ENCODE results near the gene DPYD.

DPYD gene

GRCh38 chr1:97806326-97806725 lies 114.5 kb downstream of the DPYD start:
- H3K4me1 ChIP-seq (ENCODE audit: insufficient read depth, insufficient read length): no peaks in the 10 kb centered on the region
- no peak for DNase-seq (ENCODE audit: low read depth, low spot score)
- H3K27me3 ChIP-seq (ENCODE audit: insufficient read depth, insufficient read length): no peaks in the 10 kb centered on the region
- no peak overlapping the region for H3K9ac ChIP-seq (ENCODE audit: insufficient read length, low read depth)
- H3K4me3 ChIP-seq (ENCODE audit: insufficient read length, low read depth): no peak overlapping the region
- no peak for TF ChIP-seq SUZ12 (IDR thresholded peaks at IDR 0.05; ENCODE audit: extremely low read depth, insufficient read depth, insufficient read length)
- no peak for TF ChIP-seq YY1 (IDR thresholded peaks at IDR 0.05; ENCODE audit: insufficient read depth, insufficient read length)
- no peak for TF ChIP-seq ZNF274 (IDR thresholded peaks at IDR 0.05; ENCODE audit: low read depth, low read length)
- no peaks in the 10 kb centered on the region for H3K9me3 ChIP-seq (ENCODE audit: insufficient read depth, low read length)
- no peaks in the 10 kb centered on the region for H3K36me3 ChIP-seq (ENCODE audit: insufficient read depth, insufficient read length, low read length)

GRCh38 chr1:97805093-97805492 lies 115.7 kb downstream of the DPYD start:
- Histone ChIP-seq H3K36me3 (ENCODE audit: insufficient read depth, insufficient read length, low read length) (no peaks in the 10 kb centered on the region), H3K9ac (ENCODE audit: insufficient read length, low read depth) (no peak overlapping the region), H3K4me1 (ENCODE audit: insufficient read depth, insufficient read length) (no peaks in the 10 kb centered on the region), H3K4me3 (ENCODE audit: insufficient read length, low read depth) (no peak overlapping the region), H3K9me3 (ENCODE audit: insufficient read depth, low read length) (no peaks in the 10 kb centered on the region), H3K27me3 (ENCODE audit: insufficient read depth, insufficient read length) (no peaks in the 10 kb centered on the region)
- no peak for TF ChIP-seq SUZ12 (IDR thresholded peaks at IDR 0.05; ENCODE audit: extremely low read depth, insufficient read depth, insufficient read length)
- TF ChIP-seq YY1 (IDR thresholded peaks at IDR 0.05; ENCODE audit: insufficient read depth, insufficient read length): no peak
- no peak for TF ChIP-seq ZNF274 (IDR thresholded peaks at IDR 0.05; ENCODE audit: low read depth, low read length)
- no peak for DNase-seq (ENCODE audit: low read depth, low spot score)

GRCh38 chr1:97803026-97803425 lies 117.8 kb downstream of the DPYD start:
- H3K4me3 ChIP-seq (ENCODE audit: insufficient read length, low read depth): no peak overlapping the region
- no peaks in the 10 kb centered on the region for H3K36me3 ChIP-seq (ENCODE audit: insufficient read depth, insufficient read length, low read length)
- no peaks in the 10 kb centered on the region for H3K27me3 ChIP-seq (ENCODE audit: insufficient read depth, insufficient read length)
- DNase-seq (ENCODE audit: low read depth, low spot score): no peak
- H3K9me3 ChIP-seq (ENCODE audit: insufficient read depth, low read length): no peaks in the 10 kb centered on the region
- TF ChIP-seq SUZ12 (IDR thresholded peaks at IDR 0.05; ENCODE audit: extremely low read depth, insufficient read depth, insufficient read length): no peak
- TF ChIP-seq ZNF274 (IDR thresholded peaks at IDR 0.05; ENCODE audit: low read depth, low read length): no peak
- no peak for TF ChIP-seq YY1 (IDR thresholded peaks at IDR 0.05; ENCODE audit: insufficient read depth, insufficient read length)
- no peak overlapping the region for H3K9ac ChIP-seq (ENCODE audit: insufficient read length, low read depth)
- no peaks in the 10 kb centered on the region for H3K4me1 ChIP-seq (ENCODE audit: insufficient read depth, insufficient read length)

- TF ChIP-seq YY1 (IDR thresholded peaks at IDR 0.05; ENCODE audit: insufficient read depth, insufficient read length) (no peak), SUZ12 (IDR thresholded peaks at IDR 0.05; ENCODE audit: extremely low read depth, insufficient read depth, insufficient read length) (no peak), ZNF274 (IDR thresholded peaks at IDR 0.05; ENCODE audit: low read depth, low read length) (no peak)
- H3K4me3 ChIP-seq (ENCODE audit: insufficient read length, low read depth): no peak overlapping the region
- DNase-seq (ENCODE audit: low read depth, low spot score): no peak
These were observed 118.8 kb downstream of the DPYD start for GRCh38 chr1:97802011-97802410.

GRCh38 chr1:97797403-97798183 lies 123.2 kb downstream of the DPYD start:
- Histone ChIP-seq H3K9ac (ENCODE audit: insufficient read length, low read depth) (no peak overlapping the region), H3K4me1 (ENCODE audit: insufficient read depth, insufficient read length) (no peaks in the 10 kb centered on the region), H3K9me3 (ENCODE audit: insufficient read depth, low read length) (no peaks in the 10 kb centered on the region), H3K36me3 (ENCODE audit: insufficient read depth, insufficient read length, low read length) (no peaks in the 10 kb centered on the region), H3K27me3 (ENCODE audit: insufficient read depth, insufficient read length) (no peaks in the 10 kb centered on the region), H3K4me3 (ENCODE audit: insufficient read length, low read depth) (no peak overlapping the region)
- no peak for TF ChIP-seq YY1 (IDR thresholded peaks at IDR 0.05; ENCODE audit: insufficient read depth, insufficient read length)
- TF ChIP-seq SUZ12 (IDR thresholded peaks at IDR 0.05; ENCODE audit: extremely low read depth, insufficient read depth, insufficient read length): no peak
- no peak for TF ChIP-seq ZNF274 (IDR thresholded peaks at IDR 0.05; ENCODE audit: low read depth, low read length)
- DNase-seq (ENCODE audit: low read depth, low spot score): no peak

More at GRCh38 chr1:97802011-97802410, 118.8 kb downstream of the DPYD start:
- Histone ChIP-seq H3K36me3 (ENCODE audit: insufficient read depth, insufficient read length, low read length) (no peaks in the 10 kb centered on the region), H3K4me1 (ENCODE audit: insufficient read depth, insufficient read length) (no peaks in the 10 kb centered on the region), H3K27me3 (ENCODE audit: insufficient read depth, insufficient read length) (no peaks in the 10 kb centered on the region), H3K9ac (ENCODE audit: insufficient read length, low read depth) (no peak overlapping the region), H3K9me3 (ENCODE audit: insufficient read depth, low read length) (no peaks in the 10 kb centered on the region)

GRCh38 chr1:97796711-97797110 lies 124.1 kb downstream of the DPYD start:
- no peaks in the 10 kb centered on the region for H3K9me3 ChIP-seq (ENCODE audit: insufficient read depth, low read length)
- H3K4me1 ChIP-seq (ENCODE audit: insufficient read depth, insufficient read length): no peaks in the 10 kb centered on the region
- no peak for TF ChIP-seq YY1 (IDR thresholded peaks at IDR 0.05; ENCODE audit: insufficient read depth, insufficient read length)
- no peak for TF ChIP-seq ZNF274 (IDR thresholded peaks at IDR 0.05; ENCODE audit: low read depth, low read length)
- TF ChIP-seq SUZ12 (IDR thresholded peaks at IDR 0.05; ENCODE audit: extremely low read depth, insufficient read depth, insufficient read length): no peak
- no peak overlapping the region for H3K9ac ChIP-seq (ENCODE audit: insufficient read length, low read depth)
- DNase-seq (ENCODE audit: low read depth, low spot score): no peak
- no peaks in the 10 kb centered on the region for H3K27me3 ChIP-seq (ENCODE audit: insufficient read depth, insufficient read length)
- H3K4me3 ChIP-seq (ENCODE audit: insufficient read length, low read depth): no peak overlapping the region
- no peaks in the 10 kb centered on the region for H3K36me3 ChIP-seq (ENCODE audit: insufficient read depth, insufficient read length, low read length)

GRCh38 chr1:97792655-97793054 lies 128.2 kb downstream of the DPYD start:
- DNase-seq (ENCODE audit: low read depth, low spot score): no peak
- Histone ChIP-seq H3K4me3 (ENCODE audit: insufficient read length, low read depth) (no peak overlapping the region), H3K4me1 (ENCODE audit: insufficient read depth, insufficient read length) (no peaks in the 10 kb centered on the region), H3K36me3 (ENCODE audit: insufficient read depth, insufficient read length, low read length) (no peaks in the 10 kb centered on the region), H3K27me3 (ENCODE audit: insufficient read depth, insufficient read length) (no peaks in the 10 kb centered on the region), H3K9ac (ENCODE audit: insufficient read length, low read depth) (no peak overlapping the region), H3K9me3 (ENCODE audit: insufficient read depth, low read length) (no peaks in the 10 kb centered on the region)
- no peak for TF ChIP-seq YY1 (IDR thresholded peaks at IDR 0.05; ENCODE audit: insufficient read depth, insufficient read length)
- TF ChIP-seq SUZ12 (IDR thresholded peaks at IDR 0.05; ENCODE audit: extremely low read depth, insufficient read depth, insufficient read length): no peak
- no peak for TF ChIP-seq ZNF274 (IDR thresholded peaks at IDR 0.05; ENCODE audit: low read depth, low read length)
